ENCODE data around the gene ERAP2. TPM values are rescaled to one million over a fixed set of nuclear protein-coding genes. Genes with fewer than 3 reads are reported as not detected.
"Not testable (repeated sequence)": the region's sequence is repeated elsewhere in the genome, so short reads cannot be mapped to it uniquely, and the experiment has no call there.

Gene ERAP2
- total RNA-seq, 3 donors from 2014 or later = 16.1 to 44.8 (median 19.5) TPM

DNA sequence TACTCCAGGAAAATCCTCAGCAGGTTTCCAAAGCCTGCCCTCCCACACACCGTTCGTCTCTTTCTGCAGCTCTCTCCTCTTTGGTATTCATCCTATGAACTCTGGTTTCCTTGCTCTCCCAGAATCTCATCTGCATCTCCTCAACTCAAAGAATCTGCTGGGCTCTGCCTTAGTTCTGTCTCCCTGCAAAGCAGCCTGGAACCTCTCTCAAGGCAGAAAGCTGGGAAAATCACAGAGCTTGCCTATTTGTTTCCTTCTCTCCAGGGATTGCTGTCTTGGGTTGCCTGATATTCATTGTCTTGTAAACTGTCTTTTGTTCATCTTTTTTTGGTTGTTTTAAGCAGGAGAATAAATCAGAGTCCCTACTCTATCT, 5.3 kb upstream of the ERAP2 start:
- intact Hi-C loops (cut with DNase I, micrococcal nuclease) = loop anchor here in 1 of 2 donors (10.0 kb wide), 1 partner anchor 294 kb away; no protein-coding TSS in a partner anchor
- H3K36me3 ChIP-seq (ENCODE audit: low read depth) = no peaks in the 10 kb centered on the region
- ATAC-seq = no peak

DNA sequence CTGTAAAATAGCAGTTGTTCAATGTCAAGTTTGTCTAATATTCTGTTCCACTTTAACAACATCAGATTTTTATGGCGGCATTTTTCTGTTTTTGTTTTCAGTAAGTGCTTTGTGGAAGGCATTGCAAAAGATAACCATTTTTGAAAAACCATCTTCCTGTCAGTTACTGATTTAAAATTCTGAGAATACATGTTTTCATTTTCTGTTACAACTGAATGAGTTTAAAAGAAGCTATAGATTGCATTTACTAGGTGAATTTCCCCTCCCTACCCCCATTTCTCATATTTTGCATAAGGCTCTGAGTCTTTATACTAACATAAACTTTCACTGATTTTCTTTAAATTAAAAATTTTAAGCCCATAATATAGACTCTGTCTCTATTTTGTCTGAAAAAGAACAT, 4.6 kb upstream of the ERAP2 start:
- intact Hi-C loops (cut with DNase I, micrococcal nuclease) = loop anchor here in 1 of 2 donors (10.0 kb wide), 1 partner anchor 293 kb away; no protein-coding TSS in a partner anchor
- TF ChIP-seq, protein P1, sequence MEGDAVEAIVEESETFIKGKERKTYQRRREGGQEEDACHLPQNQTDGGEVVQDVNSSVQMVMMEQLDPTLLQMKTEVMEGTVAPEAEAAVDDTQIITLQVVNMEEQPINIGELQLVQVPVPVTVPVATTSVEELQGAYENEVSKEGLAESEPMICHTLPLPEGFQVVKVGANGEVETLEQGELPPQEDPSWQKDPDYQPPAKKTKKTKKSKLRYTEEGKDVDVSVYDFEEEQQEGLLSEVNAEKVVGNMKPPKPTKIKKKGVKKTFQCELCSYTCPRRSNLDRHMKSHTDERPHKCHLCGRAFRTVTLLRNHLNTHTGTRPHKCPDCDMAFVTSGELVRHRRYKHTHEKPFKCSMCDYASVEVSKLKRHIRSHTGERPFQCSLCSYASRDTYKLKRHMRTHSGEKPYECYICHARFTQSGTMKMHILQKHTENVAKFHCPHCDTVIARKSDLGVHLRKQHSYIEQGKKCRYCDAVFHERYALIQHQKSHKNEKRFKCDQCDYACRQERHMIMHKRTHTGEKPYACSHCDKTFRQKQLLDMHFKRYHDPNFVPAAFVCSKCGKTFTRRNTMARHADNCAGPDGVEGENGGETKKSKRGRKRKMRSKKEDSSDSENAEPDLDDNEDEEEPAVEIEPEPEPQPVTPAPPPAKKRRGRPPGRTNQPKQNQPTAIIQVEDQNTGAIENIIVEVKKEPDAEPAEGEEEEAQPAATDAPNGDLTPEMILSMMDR (IDR thresholded peaks at IDR 0.05) = no peak

More for the DNA sequence above, 5.3 kb upstream of the ERAP2 start:
- Histone ChIP-seq H3K4me1 (ENCODE audit: low read depth) (no peaks in the 10 kb centered on the region), H3K9me3 (no peaks in the 10 kb centered on the region), H3K4me3 (no peak overlapping the region)
- TF ChIP-seq, protein P1 (IDR thresholded peaks at IDR 0.05) = no peak
- no peak for DNase-seq

DNA sequence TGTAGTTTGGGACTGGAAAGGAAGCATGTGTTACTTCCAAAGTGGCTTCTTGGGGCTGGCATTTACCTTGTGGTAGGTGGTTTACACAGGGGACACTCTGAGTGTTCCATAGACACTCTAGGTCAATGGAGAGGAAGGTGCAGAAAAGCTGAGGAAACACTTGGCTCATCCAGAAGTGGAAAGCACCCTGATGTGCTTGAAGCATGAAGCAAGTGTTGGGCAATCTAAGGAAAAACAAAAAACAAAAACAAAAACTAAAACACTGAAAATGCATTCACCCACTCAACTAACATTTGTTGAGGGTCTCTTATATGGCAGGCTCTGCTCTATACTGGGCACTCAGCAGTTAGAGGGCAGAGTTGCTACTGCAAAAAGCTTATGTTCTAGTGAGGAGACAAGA, 2.9 kb upstream of the ERAP2 start:
- H3K36me3 ChIP-seq (ENCODE audit: low read depth) = no peaks in the 10 kb centered on the region
- ATAC-seq (no peak), DNase-seq (no peak)
- no peaks in the 10 kb centered on the region for H3K9me3 ChIP-seq
- H3K4me3 ChIP-seq = no peak overlapping the region
- TF ChIP-seq, protein P1 (IDR thresholded peaks at IDR 0.05) = no peak
- H3K4me1 ChIP-seq (ENCODE audit: low read depth) = peaks cover 4% of the 10 kb centered on the region
- intact Hi-C loops (cut with DNase I, micrococcal nuclease) = loop anchor here in 1 of 2 donors (10.0 kb wide), 1 partner anchor 291 kb away; no protein-coding TSS in a partner anchor

More for the DNA sequence above, 4.6 kb upstream of the ERAP2 start:
- Histone ChIP-seq H3K9me3 (no peaks in the 10 kb centered on the region), H3K36me3 (ENCODE audit: low read depth) (no peaks in the 10 kb centered on the region), H3K4me1 (ENCODE audit: low read depth) (no peaks in the 10 kb centered on the region), H3K4me3 (no peak overlapping the region)
- DNase-seq = no peak
- no peak for ATAC-seq

DNA sequence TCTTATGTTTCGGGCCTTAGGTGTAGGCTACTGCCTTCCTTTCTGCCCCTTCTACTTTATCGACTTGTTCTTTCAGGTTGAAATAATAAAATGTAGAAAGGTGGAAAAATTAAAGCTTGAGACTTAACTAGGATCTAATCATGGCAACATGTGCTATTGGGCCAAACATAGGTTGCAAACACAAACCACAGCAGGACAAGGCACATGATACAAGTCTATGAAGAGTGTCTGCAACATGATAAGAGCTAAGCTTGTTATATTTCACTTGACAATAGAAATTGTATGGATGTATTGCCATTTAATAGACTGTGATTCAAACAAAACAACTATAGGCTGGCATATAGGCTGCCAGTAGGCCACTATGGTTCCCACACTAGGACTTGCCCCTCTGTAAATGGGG, 1.7 kb upstream of the ERAP2 start:
- no peaks in the 10 kb centered on the region for H3K9me3 ChIP-seq
- TF ChIP-seq, protein P1 (IDR thresholded peaks at IDR 0.05) = no peak
- no peaks in the 10 kb centered on the region for H3K36me3 ChIP-seq (ENCODE audit: low read depth)
- DNase-seq = no peak
- H3K4me1 ChIP-seq (ENCODE audit: low read depth) = peaks cover 4% of the 10 kb centered on the region
- H3K4me3 ChIP-seq = no peak overlapping the region
- ATAC-seq = no peak
- intact Hi-C loops (cut with DNase I, micrococcal nuclease) = loop anchor here in 1 of 2 donors (10.0 kb wide), 1 partner anchor 290 kb away; no protein-coding TSS in a partner anchor

DNA sequence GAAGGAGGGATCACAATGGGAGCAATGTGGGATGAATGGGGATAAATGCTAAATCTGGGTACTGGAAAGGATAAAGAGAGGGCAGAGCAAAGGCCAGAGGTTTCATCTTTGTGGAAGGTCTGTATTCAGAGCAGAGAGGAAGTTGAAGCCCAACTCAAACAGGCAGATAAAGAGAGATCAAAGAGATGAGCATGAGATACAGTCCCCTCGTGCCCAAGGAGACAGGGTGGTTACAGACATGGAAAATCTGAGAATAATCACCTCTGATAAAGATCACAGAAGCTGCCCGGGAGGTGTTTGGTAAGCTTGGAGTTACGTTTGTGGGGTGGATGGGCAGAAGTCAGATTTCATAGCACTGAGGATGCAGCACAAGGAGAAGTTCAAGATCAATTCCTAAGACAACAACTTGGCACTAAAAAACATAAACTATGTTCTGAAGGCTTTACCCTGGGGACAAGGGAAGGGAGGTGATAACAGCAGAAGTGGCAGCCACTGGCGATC, 459 bp upstream of the ERAP2 start:
- intact Hi-C loops (cut with DNase I, micrococcal nuclease) = loop anchor here in 1 of 2 donors (10.0 kb wide), 1 partner anchor 289 kb away; no protein-coding TSS in a partner anchor

DNA sequence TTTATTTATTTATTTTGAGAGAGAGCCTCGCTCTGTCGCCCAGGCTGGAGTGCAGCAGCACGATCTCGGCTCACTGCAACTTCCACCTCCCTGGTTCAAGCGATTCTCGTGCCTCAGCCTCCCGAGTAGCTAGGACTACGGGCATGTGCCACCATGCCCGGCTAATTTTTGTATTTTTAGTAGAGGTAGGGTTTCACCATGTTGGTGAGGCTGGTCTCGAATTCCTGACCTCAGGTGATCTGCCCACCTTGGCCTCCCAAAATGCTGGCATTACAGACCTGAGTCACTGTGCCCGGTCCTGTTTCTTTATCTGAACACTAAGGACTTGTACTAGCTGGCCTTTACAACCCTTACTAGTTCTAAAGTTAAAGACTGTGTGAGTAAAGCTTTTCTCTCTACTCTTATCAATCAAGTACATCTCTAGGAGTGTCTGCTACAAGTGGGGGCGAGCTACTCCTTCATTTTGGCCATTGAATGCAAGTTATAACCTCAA, 723 bp downstream of the ERAP2 start:
- not testable (repeated sequence) for H3K36me3 ChIP-seq (ENCODE audit: low read depth); H3K4me1 ChIP-seq (ENCODE audit: low read depth)
- intact Hi-C loops (cut with DNase I, micrococcal nuclease) = loop anchor here in 1 of 2 donors (10.0 kb wide), 1 partner anchor 288 kb away; no protein-coding TSS in a partner anchor

More for the DNA sequence above, 459 bp upstream of the ERAP2 start:
- peak; percentile 38 for ATAC-seq
- TF ChIP-seq, protein P1 (IDR thresholded peaks at IDR 0.05) = no peak
- Histone ChIP-seq H3K36me3 (ENCODE audit: low read depth) (no peaks in the 10 kb centered on the region), H3K4me3 (peak overlapping the region; percentile 31), H3K9me3 (no peaks in the 10 kb centered on the region), H3K4me1 (ENCODE audit: low read depth) (peaks cover 4% of the 10 kb centered on the region)
- DNase-seq = no peak

More for the DNA sequence above, 723 bp downstream of the ERAP2 start:
- DNase-seq (peak in 2 of 3 donors; percentile 34 to 49), ATAC-seq (peak; percentile 56)
- peak overlapping the region; percentile 31 for H3K4me3 ChIP-seq
- H3K9me3 ChIP-seq = not testable (repeated sequence)

Data from mucosa of descending colon (tissue), 3 donors.